Smooth muscle cell (in vitro differentiated cells): ENCODE results near the gene ECEL1. TPM values are rescaled to one million over a fixed set of nuclear protein-coding genes. Genes with fewer than 3 reads are reported as not detected.

ENCODE experiments used
- DNase-seq: peaks from one replicate; lab custom pipeline; 2025; ENCODE audit not compliant: unreplicated experiment; lab: John Stamatoyannopoulos, UW
- H2AFZ ChIP-seq: fragments of 200-600 bp; sonication (generic); 2 replicates; pipeline ENCODE4 v1.6.0; 2016; ENCODE audit warnings: antibody characterized with exemption, low read depth, mild to moderate bottlenecking
- H3F3A ChIP-seq: fragments of 200-600 bp; sonication (generic); 2 replicates; pipeline ENCODE4 v1.6.0; 2017; ENCODE audit warnings: antibody characterized with exemption, low read depth
- H3K27ac ChIP-seq: fragments of 200-600 bp; sonication (generic); 2 replicates; pipeline ENCODE4 v1.5.1; 2016; ENCODE audit warnings: low read depth, mild to moderate bottlenecking
- H3K27me3 ChIP-seq: fragments of 200-600 bp; sonication (generic); 2 replicates; pipeline ENCODE4 v1.6.1; 2016; ENCODE audit warnings: low read depth, mild to moderate bottlenecking
- H3K36me3 ChIP-seq: fragments of 200-600 bp; sonication (generic); 2 replicates; pipeline ENCODE4 v1.5.1; 2016; ENCODE audit warnings: low read depth
- H3K4me1 ChIP-seq: fragments of 200-600 bp; sonication (generic); 2 replicates; pipeline ENCODE4 v1.5.1; 2016; ENCODE audit warnings: low read depth
- H3K4me2 ChIP-seq: fragments of 200-600 bp; sonication (generic); 2 replicates; pipeline ENCODE4 v1.6.0; 2016; ENCODE audit warnings: mild to moderate bottlenecking
- H3K4me3 ChIP-seq: fragments of 200-600 bp; sonication (generic); 2 replicates; pipeline ENCODE4 v1.5.1; 2016; ENCODE audit warnings: mild to moderate bottlenecking
- H3K79me2 ChIP-seq: fragments of 200-600 bp; sonication (generic); 2 replicates; pipeline ENCODE4 v1.6.0; 2016; ENCODE audit warnings: low read depth, mild to moderate bottlenecking
- H3K9ac ChIP-seq: fragments of 200-600 bp; sonication (generic); 2 replicates; pipeline ENCODE4 v1.6.0; 2016; ENCODE audit warnings: low read depth
- H3K9me3 ChIP-seq: fragments of 200-600 bp; sonication (generic); replicated peaks from 2 replicates; pipeline ENCODE4 v1.5.1; 2016; ENCODE audit warnings: low read depth
- H4K20me1 ChIP-seq: fragments of 200-600 bp; sonication (generic); 2 replicates; pipeline ENCODE4 v1.6.0; 2016; ENCODE audit warnings: low read depth
- CTCF ChIP-seq: fragments of 200-600 bp; sonication (generic); IDR thresholded peaks from 2 replicates; pipeline ENCODE4 v1.5.1; 2017; ENCODE audit warnings: borderline replicate concordance, mild to moderate bottlenecking, antibody characterized with exemption; ENCODE audit not compliant: insufficient read depth, poor library complexity, severe bottlenecking
- WGBS: methylation state at CpG from one replicate; pipeline ENCODE4 v1.1.7; 2016; ENCODE audit warnings: low lambda C conversion rate; 5-methylcytosine and 5-hydroxymethylcytosine counted together
- polyA plus RNA-seq: library from polyadenylated mRNA; unstranded; fragments of >200 nt; fragmentation: Nextera tagmentation; extraction: Ambion mirVana; gene quantifications from 2 replicates; pipeline ENCODE4 v1.2.1, GENCODE V29; 2016
- total RNA-seq: library from RNA; depleted of rRNA; stranded (reverse); fragments of >200 nt; gene quantifications from 2 replicates; pipeline ENCODE4 v1.2.3, GENCODE V29; 2014

Gene ECEL1
- total and polyA plus RNA-seq, 2 experiments from 2014 or later: not detected

- Histone ChIP-seq H3K36me3 (no peaks in the 10 kb centered on the region), H2AFZ (peak overlapping the region; percentile 60), H3K4me1 (peaks cover 17% of the 10 kb centered on the region), H3K9ac (no peak overlapping the region), H3F3A (no peaks in the 10 kb centered on the region), H4K20me1 (no peaks in the 10 kb centered on the region), H3K4me2 (peak overlapping the region; percentile 81), H3K4me3 (peak overlapping the region; percentile 43), H3K9me3 (no peaks in the 10 kb centered on the region), H3K27ac (no peak overlapping the region), H3K27me3 (peaks cover 56% of the 10 kb centered on the region), H3K79me2 (no peaks in the 10 kb centered on the region)
- no peak for DNase-seq
- WGBS: 34% methylated on average over 16 of the region's 16 CpGs
- no peak for TF ChIP-seq CTCF
Measured at GRCh38 chr2:232503809-232504323, 16.2 kb upstream of the ECEL1 start.

GRCh38 chr2:232502911-232503808 lies 15.5 kb upstream of the ECEL1 start:
- Histone ChIP-seq H3K27me3 (peaks cover 59% of the 10 kb centered on the region), H3F3A (no peaks in the 10 kb centered on the region)

GRCh38 chr2:232502511-232502910 lies 14.9 kb upstream of the ECEL1 start:
- peaks cover 59% of the 10 kb centered on the region for H3K27me3 ChIP-seq
- H3K27ac ChIP-seq: no peak overlapping the region
- peak overlapping the region; percentile 81 for H3K4me2 ChIP-seq
- H3K4me1 ChIP-seq: peaks cover 17% of the 10 kb centered on the region
- 10% methylated on average over 20 of the region's 21 CpGs for WGBS
- H3K36me3 ChIP-seq: no peaks in the 10 kb centered on the region
- no peak overlapping the region for H2AFZ ChIP-seq
- H3K9me3 ChIP-seq: no peaks in the 10 kb centered on the region
- no peak overlapping the region for H3K4me3 ChIP-seq
- no peaks in the 10 kb centered on the region for H3K79me2 ChIP-seq
- no peak for TF ChIP-seq CTCF
- no peak for DNase-seq
- no peaks in the 10 kb centered on the region for H4K20me1 ChIP-seq
- no peak overlapping the region for H3K9ac ChIP-seq
- H3F3A ChIP-seq: no peaks in the 10 kb centered on the region

More at GRCh38 chr2:232502911-232503808, 15.5 kb upstream of the ECEL1 start:
- Histone ChIP-seq H3K9me3 (no peaks in the 10 kb centered on the region), H3K36me3 (no peaks in the 10 kb centered on the region), H3K4me2 (peak overlapping the region; percentile 81), H4K20me1 (no peaks in the 10 kb centered on the region), H3K9ac (no peak overlapping the region), H3K4me1 (peaks cover 17% of the 10 kb centered on the region), H3K79me2 (no peaks in the 10 kb centered on the region), H2AFZ (peak overlapping the region; percentile 60), H3K27ac (no peak overlapping the region), H3K4me3 (peak overlapping the region; percentile 43)
- TF ChIP-seq CTCF: no peak
- DNase-seq: peak; percentile 10
- WGBS: 1% methylated on average over 32 of the region's 75 CpGs
